Endothelial cell of umbilical vein (primary cell): ENCODE measurements around the gene MSMB.

ENCODE experiments used
- EZH2 ChIP-seq: IDR thresholded peaks from 2 replicates; pipeline ENCODE4 v1.6.1; 2012; ENCODE audit warnings: borderline replicate concordance, low read depth, mild to moderate bottlenecking, moderate library complexity, low read length, inconsistent platforms; ENCODE audit not compliant: severe bottlenecking
- MAX ChIP-seq: IDR thresholded peaks from 2 replicates; pipeline ENCODE4 v1.6.1; 2011; ENCODE audit not compliant: insufficient read depth, insufficient read length
- POLR2A ChIP-seq: IDR thresholded peaks from 2 replicates; pipeline ENCODE4 v1.6.1; 2012; ENCODE audit warnings: low read depth, mild to moderate bottlenecking, control low read depth, low read length
- TF ChIP-seq, protein P1 (sequence below), 2 donors: IDR thresholded peaks; 1 replicate in 1 of 2; 2 replicates in 1 of 2; pipeline ENCODE4 v1.5.1; 2011; ENCODE audit warnings: low read length in 2 of 2, mild to moderate bottlenecking in 2 of 2, moderate library complexity in 2 of 2, control low read depth in 1 of 2, inconsistent platforms in 1 of 2, low read depth in 1 of 2; ENCODE audit not compliant: insufficient read depth in 1 of 2; ENCODE audit errors: extremely low read depth in 1 of 2

- TF ChIP-seq, protein P1, sequence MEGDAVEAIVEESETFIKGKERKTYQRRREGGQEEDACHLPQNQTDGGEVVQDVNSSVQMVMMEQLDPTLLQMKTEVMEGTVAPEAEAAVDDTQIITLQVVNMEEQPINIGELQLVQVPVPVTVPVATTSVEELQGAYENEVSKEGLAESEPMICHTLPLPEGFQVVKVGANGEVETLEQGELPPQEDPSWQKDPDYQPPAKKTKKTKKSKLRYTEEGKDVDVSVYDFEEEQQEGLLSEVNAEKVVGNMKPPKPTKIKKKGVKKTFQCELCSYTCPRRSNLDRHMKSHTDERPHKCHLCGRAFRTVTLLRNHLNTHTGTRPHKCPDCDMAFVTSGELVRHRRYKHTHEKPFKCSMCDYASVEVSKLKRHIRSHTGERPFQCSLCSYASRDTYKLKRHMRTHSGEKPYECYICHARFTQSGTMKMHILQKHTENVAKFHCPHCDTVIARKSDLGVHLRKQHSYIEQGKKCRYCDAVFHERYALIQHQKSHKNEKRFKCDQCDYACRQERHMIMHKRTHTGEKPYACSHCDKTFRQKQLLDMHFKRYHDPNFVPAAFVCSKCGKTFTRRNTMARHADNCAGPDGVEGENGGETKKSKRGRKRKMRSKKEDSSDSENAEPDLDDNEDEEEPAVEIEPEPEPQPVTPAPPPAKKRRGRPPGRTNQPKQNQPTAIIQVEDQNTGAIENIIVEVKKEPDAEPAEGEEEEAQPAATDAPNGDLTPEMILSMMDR (IDR thresholded peaks at IDR 0.05; ENCODE audit: extremely low read depth in 1 of 2, insufficient read depth in 1 of 2, low read depth in 1 of 2, low read length in 2 of 2), result no peak
- TF ChIP-seq POLR2A, result no peak
- no peak for TF ChIP-seq MAX
- TF ChIP-seq EZH2, result no peak
Measured at GRCh38 chr10:46060706-46061105, 14.6 kb upstream of the MSMB start.
